GM21526 (cell line): ENCODE measurements around the gene TWIST2.

Experiments
- ATAC-seq: cut with Tn5 transposase; IDR thresholded peaks from one replicate; pipeline ENCODE4 v1.9.1; 2021; ENCODE audit warnings: moderate library complexity; ENCODE audit not compliant: unreplicated experiment, low FRiP score

The TWIST2 gene

GRCh38 chr2:238847841-238848690 is at the start of gene TWIST2:
TSS of gene TWIST2 (plus strand) at chr2:238848085. CDS start at chr2:238848216, 131 bp downstream.
- ATAC-seq: no peak

GRCh38 chr2:238801791-238802190 is 46.1 kb upstream of the TWIST2 start:
- ATAC-seq: no peak

DNA sequence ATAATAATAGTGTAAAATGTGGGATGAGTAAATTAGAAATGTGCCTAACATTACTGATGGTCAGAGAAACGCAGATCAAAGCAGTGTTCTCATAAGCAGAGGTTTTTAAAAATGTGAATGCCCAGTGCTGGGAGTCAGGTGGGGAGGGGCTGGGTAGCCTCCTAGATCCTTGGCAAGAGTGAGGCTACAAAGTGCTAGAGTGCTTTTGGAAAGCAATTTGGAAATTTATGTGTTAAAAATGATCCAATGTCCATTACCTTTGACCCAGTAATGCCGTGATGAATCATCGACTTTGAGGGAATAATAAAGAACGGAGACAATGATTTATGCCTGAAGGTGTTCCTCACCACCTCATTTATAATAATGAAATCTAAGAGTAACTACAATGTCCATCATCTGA is 44.9 kb upstream of the TWIST2 start:
- ATAC-seq: no peak

GRCh38 chr2:238803996-238804870 is 43.7 kb upstream of the TWIST2 start:
- no peak for ATAC-seq

GRCh38 chr2:238808761-238809160 is 39.1 kb upstream of the TWIST2 start:
- ATAC-seq: no peak

DNA sequence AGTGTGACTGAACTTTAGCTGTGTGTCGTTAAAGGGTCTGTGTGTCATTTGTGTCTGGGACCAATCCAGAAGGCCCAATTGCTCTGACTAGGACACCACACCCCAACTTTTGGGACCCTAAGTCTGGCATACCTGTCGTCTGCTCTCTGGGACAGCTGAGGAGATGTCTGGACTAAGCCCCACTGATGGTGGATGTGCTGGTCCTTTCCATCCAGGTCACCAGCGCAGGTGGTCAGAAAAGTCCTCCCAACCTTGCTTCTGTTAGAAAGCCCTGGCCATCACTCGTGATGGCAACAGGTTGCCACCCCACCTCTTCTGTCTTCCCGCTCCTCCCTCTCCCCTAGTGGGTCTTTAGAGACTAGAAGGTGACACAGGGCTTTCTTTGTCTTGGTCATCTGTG is 37.6 kb upstream of the TWIST2 start:
- no peak for ATAC-seq

GRCh38 chr2:238811293-238811692 is 36.6 kb upstream of the TWIST2 start:
- ATAC-seq: no peak

DNA sequence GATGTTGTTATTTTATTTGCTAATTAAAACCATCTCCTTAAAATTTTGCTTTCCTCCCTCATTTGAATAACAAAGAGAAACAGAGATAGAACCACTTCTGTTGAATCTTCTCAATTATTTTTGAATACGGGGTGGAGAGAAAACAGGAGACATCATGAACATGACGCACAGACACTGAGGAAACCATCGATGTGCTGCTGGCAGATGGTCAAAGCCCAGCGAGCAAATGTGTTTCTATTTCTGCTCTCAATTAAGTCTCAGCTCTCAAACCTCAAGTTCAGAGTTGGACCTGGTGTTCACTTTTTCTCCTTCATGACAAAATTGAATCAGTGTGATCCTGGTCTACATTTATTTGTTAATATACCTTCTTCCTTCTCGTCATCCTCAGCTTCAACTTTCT is 36.1 kb upstream of the TWIST2 start:
- no peak for ATAC-seq

- ATAC-seq: no peak
These were observed 34.8 kb upstream of the TWIST2 start for GRCh38 chr2:238813109-238813508.

GRCh38 chr2:238814815-238815214 is 33.1 kb upstream of the TWIST2 start:
- no peak for ATAC-seq

DNA sequence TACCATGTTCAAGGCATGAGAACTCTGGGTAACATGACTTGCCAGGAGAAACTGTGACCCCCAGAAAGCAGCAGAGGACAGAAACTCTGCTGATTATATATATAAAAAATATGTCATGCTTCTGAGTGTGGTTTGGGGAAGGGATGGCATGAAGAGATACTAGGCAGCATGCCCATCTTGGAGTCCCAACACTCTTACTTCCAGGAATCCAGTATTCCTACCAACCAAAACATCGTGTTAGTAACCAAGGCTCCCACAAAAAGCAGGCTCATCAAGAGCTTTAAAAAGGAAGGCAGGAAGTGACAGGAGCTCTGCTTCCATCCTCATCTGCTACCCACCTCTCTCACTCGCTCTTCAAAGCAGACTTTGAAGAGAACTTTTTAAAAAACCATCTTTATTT is 31.6 kb upstream of the TWIST2 start:
- ATAC-seq: no peak

- ATAC-seq: no peak
These were observed 30.5 kb upstream of the TWIST2 start for GRCh38 chr2:238817382-238817781.

- ATAC-seq: no peak
These were observed 30.0 kb upstream of the TWIST2 start for GRCh38 chr2:238817891-238818290.

GRCh38 chr2:238818561-238818960 is 29.3 kb upstream of the TWIST2 start:
- ATAC-seq: no peak

GRCh38 chr2:238820197-238820596 is 27.7 kb upstream of the TWIST2 start:
- no peak for ATAC-seq

GRCh38 chr2:238820916-238821315 is 27.0 kb upstream of the TWIST2 start:
- ATAC-seq: no peak

- ATAC-seq: no peak
These were observed 26.5 kb upstream of the TWIST2 start for GRCh38 chr2:238821391-238821790.

DNA sequence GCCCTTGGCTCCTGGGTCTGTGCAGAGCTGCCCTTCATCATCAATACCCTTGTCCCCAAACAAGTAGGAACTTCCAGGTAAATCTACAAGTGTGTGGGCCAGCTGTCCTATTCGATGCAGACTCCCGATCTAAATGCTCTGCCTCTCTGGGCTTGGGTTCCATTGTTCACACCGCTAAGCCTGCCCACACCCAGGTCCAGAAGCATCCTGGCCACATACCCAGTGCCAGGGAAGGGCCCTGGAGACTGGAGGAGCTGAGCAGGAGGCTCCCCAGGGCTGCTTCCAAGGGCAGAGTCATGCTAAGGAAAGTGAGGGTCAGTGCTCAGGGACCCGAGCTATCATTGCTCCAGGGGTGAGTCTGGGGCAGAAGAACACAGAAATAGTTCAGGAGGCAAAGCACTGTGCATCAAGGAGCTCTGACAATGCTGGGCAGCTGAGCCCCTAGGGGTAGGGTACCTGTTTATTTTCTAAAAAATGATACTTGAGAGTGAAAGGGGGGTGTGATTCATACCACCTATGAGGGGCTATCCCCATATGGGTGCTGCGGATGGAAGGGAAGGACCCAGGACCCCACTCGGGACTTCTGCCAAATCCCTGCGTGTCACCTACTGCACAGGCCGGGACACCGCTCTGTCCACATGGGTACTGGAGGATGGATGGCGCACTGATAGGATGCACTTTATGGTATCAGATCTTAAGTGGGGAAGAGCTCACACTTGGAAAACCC is 25.8 kb upstream of the TWIST2 start:
- no peak for ATAC-seq

DNA sequence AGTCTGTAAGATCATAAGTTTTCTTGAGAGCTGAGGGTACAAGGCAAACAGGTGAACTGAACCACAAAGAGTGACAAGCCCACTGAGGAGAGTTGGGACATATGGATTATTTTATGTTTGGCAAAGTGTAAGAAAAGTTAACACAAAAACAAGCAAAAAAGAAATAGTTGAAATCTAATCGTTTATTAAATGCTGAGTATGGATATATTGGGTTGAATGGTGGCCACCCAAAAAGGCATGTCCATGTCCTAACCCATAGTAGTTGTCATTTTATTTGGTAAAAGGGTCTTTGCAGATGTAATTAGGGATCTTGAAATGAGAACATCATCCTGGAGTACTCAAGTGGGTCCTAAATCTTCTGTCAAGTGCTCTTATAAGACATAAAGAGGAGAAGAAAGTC is 24.9 kb upstream of the TWIST2 start:
- ATAC-seq: no peak

DNA sequence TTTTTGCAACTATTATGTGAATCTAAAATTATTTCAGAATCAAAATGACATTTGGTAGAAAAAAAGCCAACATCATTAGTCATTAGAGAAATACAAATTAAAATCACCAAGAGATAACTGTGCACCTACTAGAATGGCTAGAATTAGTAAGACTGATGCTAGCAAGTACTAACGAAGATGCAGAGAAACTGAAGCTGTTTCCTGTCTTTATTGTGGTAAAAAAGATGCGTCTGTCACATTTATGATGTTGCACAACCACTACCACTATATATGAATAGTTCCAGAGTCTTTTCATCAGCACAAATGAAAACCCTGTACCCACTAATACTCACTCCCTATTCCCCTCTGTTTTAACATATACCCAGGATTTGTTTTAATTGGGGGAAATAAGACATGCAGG is 16.7 kb upstream of the TWIST2 start:
- ATAC-seq: no peak

- ATAC-seq: no peak
These were observed 12.9 kb upstream of the TWIST2 start for GRCh38 chr2:238834982-238835381.
